Gastrocnemius medialis (tissue), 4 donors: ENCODE data around the gene ABCA6. TPM values are rescaled to one million over a fixed set of nuclear protein-coding genes. Genes with fewer than 3 reads are reported as not detected.

ENCODE experiments used
- ATAC-seq, 2 donors: fragments of 150-250 bp; one replicate each; pipeline ENCODE4 v1.9.1; 2016
- DNase-seq, 2 donors: peaks; one replicate each; pipeline ENCODE4 v3.0.0-alpha.2; 2019
- H3K27ac ChIP-seq, 4 donors: fragments of 200-600 bp; sonication (generic); 1 replicate in 1 of 4; 2 replicates in 3 of 4; pipeline ENCODE4 v1.5.1; 2016 to 2018; ENCODE audit warnings: mild to moderate bottlenecking in 2 of 4, moderate library complexity in 1 of 4
- H3K27me3 ChIP-seq, 3 donors: fragments of 200-600 bp; sonication (generic) in 2 of 3; 1 replicate in 1 of 3; 2 replicates in 2 of 3; pipeline versions ENCODE4 v1.5.1 to v1.6.0; 2016 to 2019; ENCODE audit warnings: mild to moderate bottlenecking in 1 of 3, moderate library complexity in 1 of 3
- H3K36me3 ChIP-seq, 2 donors: fragments of 200-600 bp; sonication (generic) in 1 of 2; one replicate each; pipeline ENCODE4 v1.5.1; 2017 to 2018
- H3K4me1 ChIP-seq, 2 donors: fragments of 200-600 bp; sonication (generic) in 1 of 2; one replicate each; pipeline ENCODE4 v1.5.1; 2016 to 2017; ENCODE audit warnings: mild to moderate bottlenecking in 2 of 2
- H3K4me3 ChIP-seq, 4 donors: fragments of 200-600 bp; sonication (generic) in 3 of 4; 1 replicate in 1 of 4; 2 replicates in 3 of 4; pipeline ENCODE4 v1.5.1; 2016 to 2019; ENCODE audit warnings: mild to moderate bottlenecking in 2 of 4
- H3K9me3 ChIP-seq, 3 donors: fragments of 200-600 bp; sonication (generic) in 2 of 3; 1 replicate in 1 of 3; 2 replicates in 2 of 3; pipeline ENCODE4 v1.5.1; 2016 to 2019
- CTCF ChIP-seq, 5 experiments: fragments of 450-650 bp in 3 of 5; fragments of 200-600 bp in 2 of 5; sonication (generic) in 2 of 5; IDR thresholded peaks in 4 of 5; conservative IDR thresholded peaks in 1 of 5; 1 replicate in 4 of 5; 2 replicates in 1 of 5; pipeline ENCODE4 v1.5.1; 2016 to 2019; ENCODE audit warnings: antibody characterized with exemption in 5 of 5, mild to moderate bottlenecking in 3 of 5, moderate library complexity in 3 of 5
- POLR2A ChIP-seq, 2 donors: fragments of 450-650 bp; IDR thresholded peaks; one replicate each; pipeline ENCODE4 v1.6.1; 2017; ENCODE audit warnings: antibody characterized with exemption in 2 of 2, mild to moderate bottlenecking in 2 of 2, moderate library complexity in 2 of 2
- in situ Hi-C, 4 donors: fragments of 200-750 bp; cut with MboI; loops; one replicate each; pipeline versions ENCODE4 v1.15.0 to v1.8.0; 2017; ENCODE audit warnings: low sequenced_read_pairs in 4 of 4
- intact Hi-C: fragments of 100-400 bp; cut with DNase I; formaldehyde crosslinking; loops from one replicate; pipeline ENCODE4 v1.15.1; 2023; ENCODE audit warnings: low total_unique reads
- total RNA-seq, 4 donors: library from RNA; depleted of rRNA; stranded (reverse); fragments of >200 nt; gene quantifications; one replicate each; pipeline versions ENCODE4 v1.1.0 to v1.2.3, GENCODE V29; 2016

ABCA6 gene
- total RNA-seq, 4 donors from 2014 or later = 12.8 to 82.3 (median 15.7) TPM

GRCh38 chr17:69088643-69089200 lies 53.0 kb downstream of the ABCA6 start:
- TF ChIP-seq POLR2A (IDR thresholded peaks at IDR 0.05) (no peak), CTCF (IDR thresholded peaks at IDR 0.05 in 4 of 5, conservative IDR thresholded peaks at IDR 0.05 in 1 of 5) (no peak)

GRCh38 chr17:69086641-69087040 lies 55.1 kb downstream of the ABCA6 start:
- Histone ChIP-seq H3K4me1 (no peaks in the 10 kb centered on the region), H3K27me3 (no peaks in the 10 kb centered on the region), H3K27ac (no peak overlapping the region), H3K9me3 (no peaks in the 10 kb centered on the region), H3K36me3 (peaks cover 12 to 66% of the 10 kb centered on the region in 2 donors), H3K4me3 (no peak overlapping the region)
- intact Hi-C loops = no loop called here
- ATAC-seq (no peak), DNase-seq (no peak)
- no peak for TF ChIP-seq POLR2A (IDR thresholded peaks at IDR 0.05)
- no peak for TF ChIP-seq CTCF (IDR thresholded peaks at IDR 0.05 in 4 of 5, conservative IDR thresholded peaks at IDR 0.05 in 1 of 5)
- in situ Hi-C loops = no loop called here

More at GRCh38 chr17:69088643-69089200, 53.0 kb downstream of the ABCA6 start:
- H3K9me3 ChIP-seq = no peaks in the 10 kb centered on the region
- intact Hi-C loops = no loop called here
- no peak for ATAC-seq
- no peaks in the 10 kb centered on the region for H3K4me1 ChIP-seq
- no peak overlapping the region for H3K4me3 ChIP-seq
- in situ Hi-C loops = no loop called here
- no peak for DNase-seq
- no peak overlapping the region for H3K27ac ChIP-seq
- H3K36me3 ChIP-seq = peaks cover 8 to 62% of the 10 kb centered on the region in 2 donors
- no peaks in the 10 kb centered on the region for H3K27me3 ChIP-seq

DNA sequence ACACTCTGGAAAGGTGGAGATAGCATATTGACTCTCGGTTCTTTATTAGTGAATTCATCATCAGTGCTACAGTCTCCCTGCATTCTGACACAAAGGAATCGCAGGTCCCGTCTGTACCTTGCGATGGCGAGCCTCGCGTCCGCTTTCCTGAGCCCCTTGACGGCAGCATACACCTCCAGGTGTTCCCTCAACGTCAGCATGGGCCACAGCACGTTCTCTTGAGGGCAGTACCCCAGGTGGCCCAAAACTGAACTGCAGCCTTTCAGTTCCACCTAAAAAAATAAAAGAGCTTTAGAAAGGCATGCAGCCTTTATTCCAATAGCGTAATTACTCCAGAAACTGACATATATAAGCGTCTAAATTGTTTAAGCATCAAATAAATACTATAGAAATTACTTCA lies 56.8 kb downstream of the ABCA6 start:
- intact Hi-C loops = no loop called here
- H3K27me3 ChIP-seq = no peaks in the 10 kb centered on the region
- TF ChIP-seq POLR2A (IDR thresholded peaks at IDR 0.05) = no peak
- peak in 1 of 5 experiments; percentile 24 for TF ChIP-seq CTCF (IDR thresholded peaks at IDR 0.05 in 4 of 5, conservative IDR thresholded peaks at IDR 0.05 in 1 of 5)
- in situ Hi-C loops = no loop called here
- no peak for DNase-seq
- peaks cover 12 to 83% of the 10 kb centered on the region in 2 donors for H3K36me3 ChIP-seq
- no peaks in the 10 kb centered on the region for H3K9me3 ChIP-seq
- H3K27ac ChIP-seq = no peak overlapping the region
- H3K4me3 ChIP-seq = no peak overlapping the region
- ATAC-seq = no peak
- no peaks in the 10 kb centered on the region for H3K4me1 ChIP-seq

DNA sequence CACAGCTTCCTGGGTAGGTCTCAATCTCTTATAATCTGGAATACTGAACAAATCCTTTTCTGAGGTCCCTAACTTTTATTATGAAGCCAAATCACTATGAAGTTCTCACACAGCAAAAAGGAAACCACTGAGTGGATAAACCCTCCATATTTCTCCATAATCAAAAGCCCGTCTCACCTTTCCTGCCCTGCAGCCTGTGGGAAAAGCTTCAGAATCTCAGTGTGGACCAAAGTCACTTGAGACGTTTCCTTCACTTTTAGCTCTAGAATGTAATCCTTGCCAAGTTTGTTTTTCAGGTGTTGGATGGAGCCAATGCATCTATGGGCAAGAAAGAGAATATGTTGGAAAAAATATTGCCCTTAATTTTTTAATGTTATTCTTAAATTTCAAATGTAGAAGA lies 59.0 kb downstream of the ABCA6 start:
- Histone ChIP-seq H3K9me3 (no peaks in the 10 kb centered on the region), H3K4me1 (no peaks in the 10 kb centered on the region), H3K36me3 (peaks cover 12 to 96% of the 10 kb centered on the region in 2 donors), H3K27me3 (no peaks in the 10 kb centered on the region), H3K4me3 (no peak overlapping the region), H3K27ac (no peak overlapping the region)
- TF ChIP-seq CTCF (IDR thresholded peaks at IDR 0.05 in 4 of 5, conservative IDR thresholded peaks at IDR 0.05 in 1 of 5) (no peak), POLR2A (IDR thresholded peaks at IDR 0.05) (no peak)
- ATAC-seq (no peak), DNase-seq (no peak)
- in situ Hi-C loops = no loop called here
- intact Hi-C loops = no loop called here

DNA sequence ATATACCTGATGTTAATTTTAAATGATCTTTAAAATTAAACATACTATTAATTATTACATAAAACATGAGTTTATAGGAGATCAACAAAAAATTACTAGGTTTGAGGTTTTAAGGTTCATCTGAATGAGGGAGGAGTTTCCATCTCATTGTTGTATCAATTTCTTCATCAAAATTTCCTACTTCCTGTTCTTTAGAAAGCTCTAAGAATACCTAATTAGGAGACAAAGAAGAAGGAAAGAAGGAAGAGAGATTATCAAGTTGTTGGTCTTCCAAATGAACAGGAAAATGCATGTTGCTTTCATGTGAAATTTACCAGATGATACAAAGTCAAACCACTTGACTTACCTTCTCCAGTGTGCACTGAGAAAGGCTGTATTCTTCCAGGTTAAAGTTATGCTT lies 62.8 kb downstream of the ABCA6 start:
- DNase-seq = no peak
- ATAC-seq = no peak
- Histone ChIP-seq H3K36me3 (peaks cover 5 to 83% of the 10 kb centered on the region in 2 donors), H3K4me3 (no peak overlapping the region), H3K27me3 (no peaks in the 10 kb centered on the region), H3K4me1 (no peaks in the 10 kb centered on the region), H3K27ac (no peak overlapping the region), H3K9me3 (peaks cover 0 to 7% (median 0%) of the 10 kb centered on the region in 3 donors)
- intact Hi-C loops = no loop called here
- TF ChIP-seq CTCF (IDR thresholded peaks at IDR 0.05 in 4 of 5, conservative IDR thresholded peaks at IDR 0.05 in 1 of 5) (no peak), POLR2A (IDR thresholded peaks at IDR 0.05) (no peak)
- in situ Hi-C loops = no loop called here
